GM21515 (cell line): Measurements from ENCODE around the gene MNT.
"Not testable (repeated sequence)": the region's sequence is repeated elsewhere in the genome, so short reads cannot be mapped to it uniquely, and the experiment has no call there.

Source experiments
- ATAC-seq: cut with Tn5 transposase; IDR thresholded peaks from one replicate; pipeline ENCODE4 v1.9.1; 2021; ENCODE audit not compliant: unreplicated experiment

Gene MNT

GRCh38 chr17:2400877-2401425 lies at the start of gene MNT:
MNT (minus strand) TSS chr17:2401060; CDS start chr17:2400712, 348 bp downstream.
- ATAC-seq: peak; percentile 35

- ATAC-seq: no peak
Measured at GRCh38 chr17:2450016-2450650, 49.3 kb upstream of the MNT start.

GRCh38 chr17:2449486-2449885 lies 48.6 kb upstream of the MNT start:
- ATAC-seq: no peak

GRCh38 chr17:2447479-2447878 lies 46.6 kb upstream of the MNT start:
- ATAC-seq: not testable (repeated sequence)

GRCh38 chr17:2445638-2446037 lies 44.8 kb upstream of the MNT start:
- ATAC-seq: no peak

GRCh38 chr17:2444382-2444781 lies 43.5 kb upstream of the MNT start:
- no peak for ATAC-seq

- no peak for ATAC-seq
Measured at GRCh38 chr17:2442166-2442565, 41.3 kb upstream of the MNT start.

GRCh38 chr17:2440930-2441329 lies 40.1 kb upstream of the MNT start:
- no peak for ATAC-seq

GRCh38 chr17:2439997-2440396 lies 39.1 kb upstream of the MNT start:
- ATAC-seq: not testable (repeated sequence)

GRCh38 chr17:2438823-2439222 lies 38.0 kb upstream of the MNT start:
- ATAC-seq: no peak

- no peak for ATAC-seq
Measured at GRCh38 chr17:2436316-2436905, 35.6 kb upstream of the MNT start.

- no peak for ATAC-seq
Measured at GRCh38 chr17:2435862-2436261, 35.0 kb upstream of the MNT start.

GRCh38 chr17:2435181-2435741 lies 34.4 kb upstream of the MNT start:
- ATAC-seq: no peak

GRCh38 chr17:2433696-2434095 lies 32.8 kb upstream of the MNT start:
- ATAC-seq: no peak

- ATAC-seq: no peak
Measured at GRCh38 chr17:2427910-2428309, 27.1 kb upstream of the MNT start.

GRCh38 chr17:2427215-2427614 lies 26.4 kb upstream of the MNT start:
- ATAC-seq: no peak

GRCh38 chr17:2423271-2423670 lies 22.4 kb upstream of the MNT start:
- ATAC-seq: no peak

- ATAC-seq: no peak
Measured at GRCh38 chr17:2421315-2422147, 20.7 kb upstream of the MNT start.

GRCh38 chr17:2420176-2420575 lies 19.3 kb upstream of the MNT start:
- ATAC-seq: no peak

GRCh38 chr17:2419486-2419885 lies 18.6 kb upstream of the MNT start:
- ATAC-seq: no peak

- ATAC-seq: no peak
Measured at GRCh38 chr17:2418572-2418971, 17.7 kb upstream of the MNT start.
